Fibroblast of lung (primary cell): Measurements from ENCODE around the gene ANKLE2. TPM values are rescaled to one million over a fixed set of nuclear protein-coding genes. Genes with fewer than 3 reads are reported as not detected.

Experiments used
- DNase-seq, 2 donors: peaks; one replicate each; pipeline versions ENCODE4 v3.0.0 to v3.0.0-alpha.2; 2010; ENCODE audit warnings: low read depth in 2 of 2
- H2AFZ ChIP-seq: 2 replicates; pipeline ENCODE4 v1.5.1; 2012; ENCODE audit warnings: low read length, control low read depth, inconsistent platforms
- H3K27ac ChIP-seq: 2 replicates; pipeline ENCODE4 v1.5.1; 2011; ENCODE audit warnings: low read length, control low read depth; ENCODE audit not compliant: insufficient read depth
- H3K27me3 ChIP-seq: 2 replicates; pipeline ENCODE4 v1.5.1; 2011; ENCODE audit warnings: mild to moderate bottlenecking, low read length; ENCODE audit not compliant: control insufficient read depth, insufficient read depth
- H3K36me3 ChIP-seq: 2 replicates; pipeline ENCODE4 v1.5.1; 2011; ENCODE audit warnings: low read length; ENCODE audit not compliant: control insufficient read depth, insufficient read depth
- H3K4me1 ChIP-seq: 2 replicates; pipeline ENCODE4 v1.5.1; 2011; ENCODE audit warnings: low read length; ENCODE audit not compliant: control insufficient read depth, insufficient read depth; ENCODE audit errors: extremely low read depth
- H3K4me2 ChIP-seq: 2 replicates; pipeline ENCODE4 v1.5.1; 2011; ENCODE audit warnings: low read length, control low read depth; ENCODE audit not compliant: insufficient read depth; ENCODE audit errors: extremely low read depth
- H3K4me3 ChIP-seq, 4 experiments: fragments of 200-600 bp in 1 of 4; sonication (generic) in 1 of 4; replicated peaks in 1 of 4; 2 replicates each; pipeline ENCODE4 v1.5.1; 2011 to 2016; ENCODE audit warnings: low read length in 4 of 4, low read depth in 3 of 4, mild to moderate bottlenecking in 3 of 4, control low read depth in 2 of 4, inconsistent platforms in 1 of 4, mixed read lengths in 1 of 4; ENCODE audit not compliant: insufficient read depth in 1 of 4; ENCODE audit errors: control extremely low read depth in 1 of 4
- H3K79me2 ChIP-seq: 2 replicates; pipeline ENCODE4 v1.5.1; 2012; ENCODE audit warnings: mild to moderate bottlenecking, low read length, inconsistent platforms; ENCODE audit not compliant: control insufficient read depth, insufficient read depth
- H3K9ac ChIP-seq: 2 replicates; pipeline ENCODE4 v1.5.1; 2011; ENCODE audit warnings: mild to moderate bottlenecking, low read length, control low read depth; ENCODE audit not compliant: insufficient read depth
- H3K9me3 ChIP-seq: 2 replicates; pipeline ENCODE4 v1.5.1; 2012; ENCODE audit warnings: low read depth, low read length; ENCODE audit not compliant: control insufficient read depth, insufficient read depth
- H4K20me1 ChIP-seq: 2 replicates; pipeline ENCODE4 v1.5.1; 2011; ENCODE audit warnings: low read length; ENCODE audit not compliant: control insufficient read depth, insufficient read depth; ENCODE audit errors: extremely low read depth
- EZH2 ChIP-seq: IDR thresholded peaks from 2 replicates; pipeline ENCODE4 v1.5.1; 2012; ENCODE audit warnings: low read length, control low read depth, mild to moderate bottlenecking; ENCODE audit errors: missing control alignments
- polyA plus RNA-seq, 2 donors: library from polyadenylated mRNA; depleted of rRNA in 1 of 2; stranded (reverse) in 1 of 2; unstranded in 1 of 2; fragments of >200 nt; gene quantifications; 2 replicates each; pipeline ENCODE4 v1.2.1, GENCODE V29; 2011 to 2012; ENCODE audit warnings: missing spikeins in 1 of 2
- total RNA-seq: library from RNA; depleted of rRNA; stranded (reverse); fragments of >200 nt; gene quantifications from 2 replicates; pipeline ENCODE4 v1.2.1, GENCODE V29; 2014
- TF ChIP-seq, protein P1 (sequence below), 2 donors: IDR thresholded peaks in 1 of 2; conservative IDR thresholded peaks in 1 of 2; 1 replicate in 1 of 2; 2 replicates in 1 of 2; pipeline ENCODE4 v1.5.1; 2011 to 2012; ENCODE audit warnings: low read length in 2 of 2, control low read depth in 1 of 2, inconsistent platforms in 1 of 2, low read depth in 1 of 2, mild to moderate bottlenecking in 1 of 2

Gene ANKLE2
- total and polyA plus RNA-seq, 2 donors (not counting 1 experiment from before 2014, with no cell fraction given), result 55.8 to 55.9 TPM

DNA sequence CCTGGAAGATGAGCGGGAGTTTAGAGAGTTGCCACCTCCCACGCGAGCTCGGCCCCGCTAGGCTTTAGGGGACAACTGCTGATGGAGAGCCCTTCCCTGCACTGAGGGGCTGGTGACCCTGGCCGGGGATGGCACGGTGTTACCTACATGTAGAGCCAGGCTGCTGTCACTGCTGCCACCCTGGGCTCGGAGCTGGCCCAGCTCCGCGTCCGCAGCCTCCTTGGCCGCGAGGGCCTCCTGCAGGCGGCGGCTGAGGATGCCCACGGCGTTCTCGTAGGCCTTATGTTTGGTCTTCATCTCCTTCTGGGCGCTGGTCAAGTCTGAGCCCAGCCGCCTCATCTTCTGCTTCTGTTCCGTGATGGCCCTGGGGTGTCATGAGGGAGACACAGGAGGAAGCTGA is 24.6 kb upstream of the ANKLE2 start:
- no peak overlapping the region for H3K4me3 ChIP-seq
- no peak overlapping the region for H3K9ac ChIP-seq
- DNase-seq, result no peak
- TF ChIP-seq, protein P1, sequence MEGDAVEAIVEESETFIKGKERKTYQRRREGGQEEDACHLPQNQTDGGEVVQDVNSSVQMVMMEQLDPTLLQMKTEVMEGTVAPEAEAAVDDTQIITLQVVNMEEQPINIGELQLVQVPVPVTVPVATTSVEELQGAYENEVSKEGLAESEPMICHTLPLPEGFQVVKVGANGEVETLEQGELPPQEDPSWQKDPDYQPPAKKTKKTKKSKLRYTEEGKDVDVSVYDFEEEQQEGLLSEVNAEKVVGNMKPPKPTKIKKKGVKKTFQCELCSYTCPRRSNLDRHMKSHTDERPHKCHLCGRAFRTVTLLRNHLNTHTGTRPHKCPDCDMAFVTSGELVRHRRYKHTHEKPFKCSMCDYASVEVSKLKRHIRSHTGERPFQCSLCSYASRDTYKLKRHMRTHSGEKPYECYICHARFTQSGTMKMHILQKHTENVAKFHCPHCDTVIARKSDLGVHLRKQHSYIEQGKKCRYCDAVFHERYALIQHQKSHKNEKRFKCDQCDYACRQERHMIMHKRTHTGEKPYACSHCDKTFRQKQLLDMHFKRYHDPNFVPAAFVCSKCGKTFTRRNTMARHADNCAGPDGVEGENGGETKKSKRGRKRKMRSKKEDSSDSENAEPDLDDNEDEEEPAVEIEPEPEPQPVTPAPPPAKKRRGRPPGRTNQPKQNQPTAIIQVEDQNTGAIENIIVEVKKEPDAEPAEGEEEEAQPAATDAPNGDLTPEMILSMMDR (conservative IDR thresholded peaks at IDR 0.05 in 1 of 2, IDR thresholded peaks at IDR 0.05 in 1 of 2; ENCODE audit: low read depth in 1 of 2, low read length in 2 of 2), result no peak
- no peak for TF ChIP-seq EZH2
- peaks cover 2% of the 10 kb centered on the region for H3K4me1 ChIP-seq
- no peak overlapping the region for H2AFZ ChIP-seq
- H3K79me2 ChIP-seq, result peaks cover 9% of the 10 kb centered on the region
- H3K36me3 ChIP-seq, result peaks cover 44% of the 10 kb centered on the region
- H4K20me1 ChIP-seq, result no peaks in the 10 kb centered on the region
- no peak overlapping the region for H3K4me2 ChIP-seq
- H3K9me3 ChIP-seq, result no peaks in the 10 kb centered on the region
- H3K27me3 ChIP-seq, result no peaks in the 10 kb centered on the region
- H3K27ac ChIP-seq, result no peak overlapping the region

DNA sequence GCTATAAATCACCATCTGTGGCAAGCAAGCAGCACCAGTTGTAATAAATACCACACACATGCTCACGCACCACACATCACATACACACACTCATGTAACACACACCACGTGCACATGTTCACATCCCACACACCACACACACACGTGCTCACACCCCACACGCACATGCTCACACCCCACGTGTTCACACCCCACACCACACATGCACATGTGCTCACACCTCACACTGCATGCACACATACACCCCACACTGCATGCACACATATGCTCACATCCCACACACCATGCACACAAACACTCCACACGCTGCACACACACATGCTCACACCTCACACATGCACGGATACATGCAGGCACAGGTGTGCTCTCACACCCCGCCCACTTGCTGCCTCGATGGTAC is 22.9 kb upstream of the ANKLE2 start:
- Histone ChIP-seq H3K79me2 (peaks cover 16% of the 10 kb centered on the region), H3K27me3 (no peaks in the 10 kb centered on the region), H2AFZ (no peak overlapping the region), H4K20me1 (no peaks in the 10 kb centered on the region), H3K9ac (no peak overlapping the region), H3K36me3 (peaks cover 58% of the 10 kb centered on the region), H3K9me3 (no peaks in the 10 kb centered on the region), H3K4me3 (no peak overlapping the region), H3K4me2 (no peak overlapping the region), H3K27ac (no peak overlapping the region), H3K4me1 (peaks cover 2% of the 10 kb centered on the region)
- TF ChIP-seq, protein P1 (conservative IDR thresholded peaks at IDR 0.05 in 1 of 2, IDR thresholded peaks at IDR 0.05 in 1 of 2; ENCODE audit: low read depth in 1 of 2, low read length in 2 of 2), result no peak
- no peak for TF ChIP-seq EZH2
- no peak for DNase-seq

DNA sequence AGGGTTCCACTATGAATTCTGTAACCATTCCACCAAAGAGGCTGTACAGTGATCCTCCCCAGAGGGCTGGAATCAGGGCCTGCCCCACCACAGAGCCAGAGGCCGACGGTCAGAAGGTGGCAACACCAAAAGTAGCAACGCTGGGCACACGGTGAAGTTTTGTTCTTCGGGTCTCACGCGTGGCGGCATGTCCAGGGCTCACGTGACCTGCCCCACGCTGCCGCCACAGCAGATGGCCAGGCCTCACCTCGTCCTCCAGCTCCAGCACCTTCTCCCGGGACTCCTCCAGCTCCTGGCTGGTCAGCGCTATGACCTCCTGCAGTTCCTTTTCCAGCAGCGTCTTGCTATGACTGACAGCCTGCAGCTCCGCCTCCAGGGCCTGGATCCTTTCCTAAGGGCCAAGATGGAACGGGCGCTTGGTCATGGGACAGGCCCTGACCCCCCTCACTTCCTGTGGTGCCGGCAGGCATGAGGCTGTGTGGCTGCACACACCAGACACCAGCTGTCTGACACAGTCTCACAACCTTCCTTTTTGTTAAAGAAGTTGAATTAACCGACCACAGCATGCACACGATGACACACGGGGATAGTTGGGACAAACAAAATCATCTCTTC is 22.4 kb upstream of the ANKLE2 start:
- Histone ChIP-seq H2AFZ (no peak overlapping the region), H3K27ac (no peak overlapping the region), H3K27me3 (no peaks in the 10 kb centered on the region), H3K79me2 (peaks cover 16% of the 10 kb centered on the region), H3K4me3 (no peak overlapping the region), H3K4me1 (peaks cover 2% of the 10 kb centered on the region), H4K20me1 (no peaks in the 10 kb centered on the region), H3K36me3 (peaks cover 54% of the 10 kb centered on the region), H3K9me3 (no peaks in the 10 kb centered on the region), H3K9ac (no peak overlapping the region), H3K4me2 (no peak overlapping the region)
- DNase-seq, result no peak
- TF ChIP-seq, protein P1 (conservative IDR thresholded peaks at IDR 0.05 in 1 of 2, IDR thresholded peaks at IDR 0.05 in 1 of 2; ENCODE audit: low read depth in 1 of 2, low read length in 2 of 2), result no peak
- no peak for TF ChIP-seq EZH2
